ENCODE measurements around the gene PPEF1. TPM values are rescaled to one million over a fixed set of nuclear protein-coding genes. Genes with fewer than 3 reads are reported as not detected.

The PPEF1 gene
- total RNA-seq, 2 donors from 2014 or later, result 0.15 TPM; not detected in 1

- no peak for DNase-seq
- intact Hi-C loops (cut with DNase I), result no loop called here
- no peak for TF ChIP-seq CTCF (IDR thresholded peaks at IDR 0.05)
- no peak overlapping the region for H3K27ac ChIP-seq
- no peak overlapping the region for H3K4me3 ChIP-seq
- H3K27me3 ChIP-seq, result no peaks in the 10 kb centered on the region
- no peak overlapping the region for H3K9ac ChIP-seq (ENCODE audit: low read depth in 2 of 2, low read length in 2 of 2)
- H3K36me3 ChIP-seq, result no peaks in the 10 kb centered on the region
- no peaks in the 10 kb centered on the region for H3K9me3 ChIP-seq
- H3K4me1 ChIP-seq, result no peaks in the 10 kb centered on the region
Observed at GRCh38 chrX:18692541-18692940, 14.9 kb upstream of the PPEF1 start.

DNA sequence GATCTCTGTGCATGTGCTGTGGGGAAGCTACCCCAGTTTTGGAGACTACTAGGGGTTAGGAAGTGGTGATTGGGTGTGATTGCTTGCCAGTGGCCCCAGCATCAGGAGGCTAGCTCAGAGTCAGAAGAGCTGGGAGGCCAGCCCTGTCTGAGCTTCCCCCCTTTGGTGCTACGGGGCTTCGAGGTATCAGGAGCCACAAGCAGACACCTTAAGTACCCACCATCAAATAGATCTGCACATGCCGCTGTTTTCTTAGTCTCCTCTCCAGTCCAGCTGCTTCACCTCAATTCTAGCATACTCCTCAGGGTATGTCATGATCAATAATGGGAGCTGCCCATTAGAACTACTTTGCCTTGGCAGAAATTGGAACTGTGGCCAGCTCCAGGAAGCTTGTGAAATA lies 10.8 kb upstream of the PPEF1 start:
- DNase-seq, result no peak
- Histone ChIP-seq H3K4me3 (no peak overlapping the region), H3K9ac (ENCODE audit: low read depth in 2 of 2, low read length in 2 of 2) (no peak overlapping the region), H3K4me1 (no peaks in the 10 kb centered on the region), H3K27me3 (no peaks in the 10 kb centered on the region), H3K36me3 (no peaks in the 10 kb centered on the region), H3K9me3 (no peaks in the 10 kb centered on the region), H3K27ac (no peak overlapping the region)
- intact Hi-C loops (cut with DNase I), result no loop called here
- TF ChIP-seq CTCF (IDR thresholded peaks at IDR 0.05), result no peak

DNA sequence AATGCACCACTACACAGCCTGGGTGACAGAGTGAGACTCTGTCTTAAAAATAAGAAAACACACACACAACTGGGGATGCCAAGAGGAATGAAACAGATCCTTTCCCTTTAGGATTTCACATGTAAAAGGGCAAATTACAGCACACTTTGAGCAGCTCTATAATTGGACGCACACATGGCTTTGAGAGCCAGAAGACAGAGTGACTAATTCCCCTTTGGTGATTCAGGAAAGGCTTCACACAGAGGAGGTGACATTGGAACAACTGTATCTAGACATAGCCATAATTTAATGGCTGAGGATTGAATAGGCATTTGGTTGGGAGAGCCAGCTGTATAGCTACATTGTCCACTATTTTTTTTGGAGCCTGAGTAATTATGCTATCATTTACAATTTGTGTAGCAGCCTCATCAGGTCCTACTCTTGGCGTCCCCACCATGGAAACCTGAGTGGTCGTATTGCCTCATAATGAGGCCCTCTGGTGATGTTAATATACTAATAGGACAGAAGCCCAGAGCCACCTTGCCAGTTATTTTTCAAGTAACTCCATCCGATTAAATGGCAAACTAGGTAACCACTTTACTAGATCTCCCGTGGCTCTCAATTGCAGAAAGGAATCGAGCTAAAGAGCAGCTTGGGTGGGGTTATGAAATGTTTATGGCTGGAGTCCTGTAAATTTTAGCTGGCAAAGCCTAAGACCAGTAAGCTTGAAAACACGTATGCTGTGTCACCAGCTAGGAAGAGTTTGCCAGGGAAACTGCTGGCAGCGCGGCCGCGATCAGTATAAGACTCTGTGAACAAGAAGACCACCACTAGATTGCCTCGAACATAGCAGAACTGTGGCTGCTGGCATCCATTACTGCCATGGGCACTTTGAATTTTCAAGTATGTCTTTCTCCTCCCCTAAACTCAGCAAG lies 8.5 kb upstream of the PPEF1 start:
- Histone ChIP-seq H3K4me1 (no peaks in the 10 kb centered on the region), H3K27ac (no peak overlapping the region), H3K9ac (ENCODE audit: low read depth in 2 of 2, low read length in 2 of 2) (no peak overlapping the region), H3K27me3 (no peaks in the 10 kb centered on the region), H3K4me3 (no peak overlapping the region), H3K9me3 (no peaks in the 10 kb centered on the region), H3K36me3 (no peaks in the 10 kb centered on the region)
- intact Hi-C loops (cut with DNase I), result no loop called here
- TF ChIP-seq CTCF (IDR thresholded peaks at IDR 0.05), result no peak
- no peak for DNase-seq

DNA sequence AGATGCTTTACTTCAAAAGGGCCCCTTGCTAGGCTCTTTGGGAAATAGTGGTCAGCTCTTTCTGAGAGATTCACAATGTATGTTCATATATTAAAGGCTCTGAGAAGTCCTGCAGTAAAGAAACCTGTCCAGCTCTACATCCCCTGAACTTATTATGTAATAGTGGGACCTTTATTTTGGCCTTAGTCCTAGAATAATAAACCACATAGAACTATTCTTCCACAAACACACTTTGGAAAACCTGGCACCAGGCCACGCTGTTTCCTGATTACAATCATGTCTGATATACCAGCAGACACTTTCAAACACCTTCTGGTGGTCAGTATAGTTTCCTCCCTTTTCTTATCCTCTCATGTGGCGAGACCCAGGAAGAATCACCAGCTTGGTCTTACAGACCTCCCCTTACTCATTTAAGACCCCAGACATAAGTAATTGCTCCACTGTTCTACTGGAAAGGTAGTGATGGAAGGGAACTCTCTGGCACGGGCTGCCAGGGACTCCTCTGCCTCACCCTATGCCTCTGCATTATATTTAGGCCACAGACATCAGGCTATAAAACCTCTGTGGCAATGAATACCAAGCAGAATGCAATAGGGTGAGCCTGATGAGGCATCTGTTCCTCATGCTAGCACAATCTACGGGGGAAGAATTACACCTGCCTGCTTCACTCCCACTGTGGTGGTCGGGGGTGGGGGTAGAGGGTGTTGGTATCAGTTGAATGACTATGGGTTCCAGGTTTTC lies 5.7 kb upstream of the PPEF1 start:
- TF ChIP-seq CTCF (IDR thresholded peaks at IDR 0.05), result no peak
- Histone ChIP-seq H3K4me1 (no peaks in the 10 kb centered on the region), H3K9ac (ENCODE audit: low read depth in 2 of 2, low read length in 2 of 2) (no peak overlapping the region), H3K27ac (no peak overlapping the region), H3K9me3 (no peaks in the 10 kb centered on the region), H3K27me3 (no peaks in the 10 kb centered on the region), H3K36me3 (no peaks in the 10 kb centered on the region), H3K4me3 (no peak overlapping the region)
- peak; percentile 23 for DNase-seq
- intact Hi-C loops (cut with DNase I), result no loop called here

DNA sequence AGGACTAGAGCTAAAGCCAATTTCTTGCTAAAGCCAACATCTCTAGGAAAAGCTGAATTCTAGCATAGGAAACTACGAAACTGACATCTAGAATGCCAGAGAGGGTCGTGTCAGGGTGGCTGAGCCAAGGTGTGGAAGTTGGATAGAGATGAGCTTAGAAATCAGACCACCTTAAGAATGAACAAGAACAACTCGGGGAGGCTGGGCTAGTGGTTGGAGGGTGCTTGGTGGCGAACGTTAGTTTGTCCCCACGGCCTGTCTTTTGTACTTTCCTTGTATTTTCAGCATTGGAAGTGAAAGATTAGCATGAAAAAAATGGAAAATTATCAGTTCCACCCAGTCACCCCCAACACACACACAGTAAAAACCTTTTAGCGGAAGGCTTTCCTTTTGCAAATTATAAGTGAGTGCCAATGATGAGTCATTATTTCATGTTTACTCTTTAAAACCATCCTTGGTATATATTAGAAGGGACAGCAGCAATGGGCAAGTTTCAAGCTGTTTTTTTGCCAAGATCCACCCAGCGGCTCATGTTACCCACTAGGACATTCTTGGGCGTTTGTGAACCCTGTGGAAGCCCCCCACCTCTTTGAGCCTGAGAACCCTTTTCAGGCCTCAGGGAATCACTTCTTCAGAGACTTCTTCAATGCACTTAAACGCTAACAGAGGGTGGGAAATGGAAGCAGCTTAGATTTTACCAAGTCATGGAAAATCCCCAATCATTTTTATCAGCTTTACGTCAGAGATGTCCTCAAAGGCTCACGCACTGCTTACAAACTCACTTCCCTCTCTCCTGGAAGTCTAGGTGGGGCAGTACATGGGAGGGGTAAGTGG lies 4.9 kb upstream of the PPEF1 start:
- H3K9ac ChIP-seq (ENCODE audit: low read depth in 2 of 2, low read length in 2 of 2), result no peak overlapping the region
- H3K36me3 ChIP-seq, result no peaks in the 10 kb centered on the region
- H3K27ac ChIP-seq, result no peak overlapping the region
- no peaks in the 10 kb centered on the region for H3K9me3 ChIP-seq
- H3K4me3 ChIP-seq, result no peak overlapping the region
- TF ChIP-seq CTCF (IDR thresholded peaks at IDR 0.05), result no peak
- intact Hi-C loops (cut with DNase I), result no loop called here
- H3K27me3 ChIP-seq, result no peaks in the 10 kb centered on the region
- no peaks in the 10 kb centered on the region for H3K4me1 ChIP-seq
- no peak for DNase-seq
